Mesenchymal stem cell (in vitro differentiated cells and primary cell): Measurements from ENCODE around the gene PSEN2.
"Not testable (repeated sequence)": the region's sequence is repeated elsewhere in the genome, so short reads cannot be mapped to it uniquely, and the experiment has no call there.

ENCODE experiments used
- DNase-seq: peaks from one replicate; pipeline ENCODE4 v3.0.0-alpha.2; 2013
- H2AFZ ChIP-seq: one replicate; pipeline ENCODE4 v1.6.1; 2013; ENCODE audit warnings: low read depth, mild to moderate bottlenecking, control low read depth, inconsistent platforms, low read length, moderate library complexity
- H2AK5ac ChIP-seq: 2 replicates; pipeline ENCODE4 v1.6.1; 2013; ENCODE audit warnings: low read length, moderate library complexity, mild to moderate bottlenecking, inconsistent platforms; ENCODE audit not compliant: severe bottlenecking
- H2BK120ac ChIP-seq: one replicate; pipeline ENCODE4 v1.6.1; 2013; ENCODE audit warnings: low read depth, mild to moderate bottlenecking, inconsistent platforms, low read length, moderate library complexity
- H2BK12ac ChIP-seq, 2 experiments: one replicate each; pipeline ENCODE4 v1.6.1; 2013; ENCODE audit warnings: inconsistent platforms in 2 of 2, low read length in 2 of 2, mild to moderate bottlenecking in 2 of 2, moderate library complexity in 2 of 2, control low read depth in 1 of 2
- H2BK15ac ChIP-seq: one replicate; pipeline ENCODE4 v1.6.1; 2013; ENCODE audit warnings: mild to moderate bottlenecking, low read depth, inconsistent platforms; ENCODE audit not compliant: poor library complexity, severe bottlenecking
- H2BK5ac ChIP-seq: 2 replicates; pipeline ENCODE4 v1.6.1; 2013; ENCODE audit warnings: low read depth, mild to moderate bottlenecking, low read length, control low read depth, inconsistent platforms; ENCODE audit not compliant: poor library complexity, severe bottlenecking
- H3K14ac ChIP-seq, 2 experiments: one replicate each; pipeline ENCODE4 v1.6.1; 2013; ENCODE audit warnings: inconsistent platforms in 2 of 2, low read length in 2 of 2, control low read depth in 1 of 2, mild to moderate bottlenecking in 1 of 2, moderate library complexity in 1 of 2
- H3K18ac ChIP-seq, 2 experiments: one replicate each; pipeline ENCODE4 v1.6.1; 2013; ENCODE audit warnings: inconsistent platforms in 2 of 2, low read length in 2 of 2, control low read depth in 1 of 2, low read depth in 1 of 2, mild to moderate bottlenecking in 1 of 2
- H3K23ac ChIP-seq, 2 experiments: one replicate each; pipeline ENCODE4 v1.6.1; 2013; ENCODE audit warnings: inconsistent platforms in 2 of 2, low read length in 2 of 2, mild to moderate bottlenecking in 2 of 2, moderate library complexity in 2 of 2, control low read depth in 1 of 2
- H3K27ac ChIP-seq: 2 replicates; pipeline ENCODE4 v1.5.1; 2013; ENCODE audit warnings: mild to moderate bottlenecking, moderate library complexity, low read length, control low read depth, inconsistent platforms; ENCODE audit not compliant: poor library complexity, severe bottlenecking
- H3K27me3 ChIP-seq, 2 experiments: 2 replicates each; pipeline versions ENCODE4 v1.6.1 to v1.7.0; 2013; ENCODE audit warnings: low read length in 2 of 2, mild to moderate bottlenecking in 2 of 2, moderate library complexity in 2 of 2, control low read depth in 1 of 2, inconsistent platforms in 1 of 2; ENCODE audit not compliant: control insufficient read depth in 1 of 2, insufficient read depth in 1 of 2
- H3K36me3 ChIP-seq, 2 experiments: 2 replicates each; pipeline versions ENCODE4 v1.6.1 to v1.7.0; 2013; ENCODE audit warnings: low read length in 2 of 2, control low read depth in 1 of 2, inconsistent platforms in 1 of 2, low read depth in 1 of 2, mild to moderate bottlenecking in 1 of 2; ENCODE audit not compliant: insufficient read depth in 2 of 2, control insufficient read depth in 1 of 2
- H3K4ac ChIP-seq, 2 experiments: one replicate each; pipeline ENCODE4 v1.6.1; 2013; ENCODE audit warnings: inconsistent platforms in 2 of 2, low read length in 2 of 2, mild to moderate bottlenecking in 2 of 2, moderate library complexity in 2 of 2, control low read depth in 1 of 2, low read depth in 1 of 2
- H3K4me1 ChIP-seq: 2 replicates; pipeline ENCODE4 v1.6.1; 2013; ENCODE audit warnings: low read depth, low read length, control low read depth; ENCODE audit not compliant: control insufficient read depth, insufficient read depth
- H3K4me2 ChIP-seq: 2 replicates; pipeline ENCODE4 v1.6.1; 2013; ENCODE audit warnings: low read length, mild to moderate bottlenecking, inconsistent platforms; ENCODE audit not compliant: poor library complexity, severe bottlenecking
- H3K4me3 ChIP-seq, 2 experiments: 2 replicates each; pipeline versions ENCODE4 v1.5.1 to v1.7.0; 2013; ENCODE audit warnings: low read length in 2 of 2, mild to moderate bottlenecking in 2 of 2, control low read depth in 1 of 2, low read depth in 1 of 2; ENCODE audit not compliant: insufficient read depth in 1 of 2
- H3K79me1 ChIP-seq: replicated peaks from 2 replicates; pipeline ENCODE4 v1.6.1; 2013; ENCODE audit warnings: mild to moderate bottlenecking, control low read depth, low read length, inconsistent platforms; ENCODE audit not compliant: poor library complexity, severe bottlenecking
- H3K9ac ChIP-seq: 2 replicates; pipeline ENCODE4 v1.7.0; 2013; ENCODE audit warnings: mild to moderate bottlenecking, low read length, moderate library complexity
- H3K9me3 ChIP-seq: 2 replicates; pipeline ENCODE4 v1.7.0; 2013; ENCODE audit warnings: mild to moderate bottlenecking, low read length; ENCODE audit not compliant: control insufficient read depth
- H4K8ac ChIP-seq: one replicate; pipeline ENCODE4 v1.6.1; 2013; ENCODE audit warnings: inconsistent platforms, mild to moderate bottlenecking, low read length, moderate library complexity
- H4K91ac ChIP-seq: one replicate; pipeline ENCODE4 v1.6.1; 2013; ENCODE audit warnings: mild to moderate bottlenecking, low read length, inconsistent platforms
- WGBS: methylation state at CpG from one replicate; pipeline ENCODE4 v1.1.7; 2013; ENCODE audit warnings: mixed read lengths; 5-methylcytosine and 5-hydroxymethylcytosine counted together

Gene PSEN2

GRCh38 chr1:226920446-226920894 lies 50.1 kb downstream of the PSEN2 start:
- no peak overlapping the region for H3K18ac ChIP-seq
- no peak overlapping the region for H3K9ac ChIP-seq
- peaks cover 3 to 8% of the 10 kb centered on the region in 2 experiments for H3K36me3 ChIP-seq
- no peak overlapping the region for H2AK5ac ChIP-seq
- no peak overlapping the region for H2BK120ac ChIP-seq
- H2BK15ac ChIP-seq: no peak overlapping the region
- DNase-seq: no peak
- H3K4me1 ChIP-seq: no peaks in the 10 kb centered on the region
- H2BK5ac ChIP-seq: no peak overlapping the region
- no peak overlapping the region for H2BK12ac ChIP-seq
- no peaks in the 10 kb centered on the region for H3K79me1 ChIP-seq
- no peak overlapping the region for H3K27ac ChIP-seq
- H3K9me3 ChIP-seq: no peaks in the 10 kb centered on the region
- no peak overlapping the region for H3K4me3 ChIP-seq
- WGBS: 59% methylated on average over 2 of the region's 2 CpGs
- no peak overlapping the region for H4K8ac ChIP-seq
- H4K91ac ChIP-seq: no peak overlapping the region
- H3K23ac ChIP-seq: no peak overlapping the region
- H2AFZ ChIP-seq: no peak overlapping the region
- H3K4me2 ChIP-seq: no peak overlapping the region
- H3K27me3 ChIP-seq: no peaks in the 10 kb centered on the region
- no peak overlapping the region for H3K14ac ChIP-seq
- no peak overlapping the region for H3K4ac ChIP-seq

GRCh38 chr1:226921504-226921903 lies 51.1 kb downstream of the PSEN2 start:
- H2AK5ac ChIP-seq: no peak overlapping the region
- DNase-seq: no peak
- H2BK120ac ChIP-seq: no peak overlapping the region
- no peak overlapping the region for H3K23ac ChIP-seq
- H2BK5ac ChIP-seq: no peak overlapping the region
- H3K18ac ChIP-seq: no peak overlapping the region
- H3K79me1 ChIP-seq: no peaks in the 10 kb centered on the region
- H3K4me1 ChIP-seq: no peaks in the 10 kb centered on the region
- H3K4me2 ChIP-seq: no peak overlapping the region
- H3K27me3 ChIP-seq: no peaks in the 10 kb centered on the region
- H2AFZ ChIP-seq: no peak overlapping the region
- H3K4me3 ChIP-seq: no peak overlapping the region
- H3K9me3 ChIP-seq: no peaks in the 10 kb centered on the region
- no peak overlapping the region for H2BK12ac ChIP-seq
- H4K91ac ChIP-seq: no peak overlapping the region
- no peak overlapping the region for H3K14ac ChIP-seq
- H3K27ac ChIP-seq: no peak overlapping the region
- H3K4ac ChIP-seq: no peak overlapping the region
- H2BK15ac ChIP-seq: no peak overlapping the region
- H4K8ac ChIP-seq: no peak overlapping the region
- H3K36me3 ChIP-seq: peaks cover 3 to 8% of the 10 kb centered on the region in 2 experiments
- no peak overlapping the region for H3K9ac ChIP-seq
- 92% methylated on average over 5 of the region's 5 CpGs for WGBS

- not testable (repeated sequence) for H3K27ac ChIP-seq, H3K14ac ChIP-seq, H3K18ac ChIP-seq, H4K8ac ChIP-seq, H3K4me1 ChIP-seq, H3K9ac ChIP-seq, H3K4me3 ChIP-seq, H3K4ac ChIP-seq, H4K91ac ChIP-seq, H3K27me3 ChIP-seq, H3K36me3 ChIP-seq, DNase-seq, H2BK15ac ChIP-seq, H3K23ac ChIP-seq, H3K9me3 ChIP-seq, H2AK5ac ChIP-seq, H3K4me2 ChIP-seq, H2AFZ ChIP-seq, H2BK5ac ChIP-seq, H3K79me1 ChIP-seq, H2BK12ac ChIP-seq, H2BK120ac ChIP-seq
- WGBS: 80% methylated on average over 2 of the region's 5 CpGs
These were observed 59.1 kb downstream of the PSEN2 start for GRCh38 chr1:226929260-226930111.

GRCh38 chr1:226934483-226935237 lies 64.2 kb downstream of the PSEN2 start:
- no peaks in the 10 kb centered on the region for H3K36me3 ChIP-seq
- no peak overlapping the region for H2BK12ac ChIP-seq
- H2BK120ac ChIP-seq: no peak overlapping the region
- no peaks in the 10 kb centered on the region for H3K79me1 ChIP-seq
- H4K91ac ChIP-seq: no peak overlapping the region
- no peak overlapping the region for H4K8ac ChIP-seq
- DNase-seq: no peak
- no peaks in the 10 kb centered on the region for H3K27me3 ChIP-seq
- peaks cover 2% of the 10 kb centered on the region for H3K4me1 ChIP-seq
- no peak overlapping the region for H3K4me3 ChIP-seq
- H2AK5ac ChIP-seq: no peak overlapping the region
- no peak overlapping the region for H3K9ac ChIP-seq
- no peak overlapping the region for H3K14ac ChIP-seq
- H3K18ac ChIP-seq: no peak overlapping the region
- H3K4me2 ChIP-seq: no peak overlapping the region
- no peak overlapping the region for H2BK5ac ChIP-seq
- whole genome bisulfite sequencing: 100% methylated on average over 1 of the region's 3 CpGs
- H2AFZ ChIP-seq: no peak overlapping the region
- H3K23ac ChIP-seq: no peak overlapping the region
- peaks cover 8% of the 10 kb centered on the region for H3K9me3 ChIP-seq
- no peak overlapping the region for H3K27ac ChIP-seq
- no peak overlapping the region for H2BK15ac ChIP-seq
- H3K4ac ChIP-seq: no peak overlapping the region
